Cardiac muscle cell (in vitro differentiated cells and primary cell): ENCODE measurements around the gene GSC2. TPM values are rescaled to one million over a fixed set of nuclear protein-coding genes. Genes with fewer than 3 reads are reported as not detected.
"Not testable (repeated sequence)": the region's sequence is repeated elsewhere in the genome, so short reads cannot be mapped to it uniquely, and the experiment has no call there.

ENCODE experiments used
- DNase-seq, 2 donors: peaks; one replicate each; pipeline versions ENCODE4 v3.0.0 to v3.0.0-alpha.2; 2010 to 2017; ENCODE audit warnings: low read depth in 1 of 2, low spot score in 1 of 2
- H3K27ac ChIP-seq: fragments of 200-600 bp; sonication (generic); 2 replicates; pipeline ENCODE4 v1.5.1; 2016
- H3K27me3 ChIP-seq: fragments of 200-600 bp; sonication (generic); 2 replicates; pipeline ENCODE4 v1.6.0; 2016; ENCODE audit warnings: control low read depth
- H3K36me3 ChIP-seq: fragments of 200-600 bp; sonication (generic); 2 replicates; pipeline ENCODE4 v1.5.1; 2016; ENCODE audit warnings: control low read depth
- H3K4me1 ChIP-seq: fragments of 200-600 bp; sonication (generic); 2 replicates; pipeline ENCODE4 v1.8.1; 2017; ENCODE audit warnings: low read depth, mild to moderate bottlenecking, mixed run types
- H3K4me3 ChIP-seq: fragments of 200-600 bp; sonication (generic); 2 replicates; pipeline ENCODE4 v1.5.1; 2016; ENCODE audit warnings: mild to moderate bottlenecking
- H3K9me3 ChIP-seq: fragments of 200-600 bp; sonication (generic); 2 replicates; pipeline ENCODE4 v1.5.1; 2017; ENCODE audit warnings: low read depth, mild to moderate bottlenecking, control low read depth
- CTCF ChIP-seq: IDR thresholded peaks from 2 replicates; pipeline ENCODE4 v1.5.1; 2012; ENCODE audit warnings: low read depth, mild to moderate bottlenecking, low read length
- polyA plus RNA-seq: library from polyadenylated mRNA; unstranded; fragments of >200 nt; fragmentation: Nextera tagmentation; extraction: Ambion mirVana; gene quantifications from 2 replicates; pipeline ENCODE4 v1.2.1, GENCODE V29; 2016
- total RNA-seq: library from RNA; depleted of rRNA; stranded (reverse); fragments of >200 nt; gene quantifications from 2 replicates; pipeline ENCODE4 v1.2.3, GENCODE V29; 2016

GSC2 gene
- total and polyA plus RNA-seq, 2 experiments from 2014 or later, result not detected

DNA sequence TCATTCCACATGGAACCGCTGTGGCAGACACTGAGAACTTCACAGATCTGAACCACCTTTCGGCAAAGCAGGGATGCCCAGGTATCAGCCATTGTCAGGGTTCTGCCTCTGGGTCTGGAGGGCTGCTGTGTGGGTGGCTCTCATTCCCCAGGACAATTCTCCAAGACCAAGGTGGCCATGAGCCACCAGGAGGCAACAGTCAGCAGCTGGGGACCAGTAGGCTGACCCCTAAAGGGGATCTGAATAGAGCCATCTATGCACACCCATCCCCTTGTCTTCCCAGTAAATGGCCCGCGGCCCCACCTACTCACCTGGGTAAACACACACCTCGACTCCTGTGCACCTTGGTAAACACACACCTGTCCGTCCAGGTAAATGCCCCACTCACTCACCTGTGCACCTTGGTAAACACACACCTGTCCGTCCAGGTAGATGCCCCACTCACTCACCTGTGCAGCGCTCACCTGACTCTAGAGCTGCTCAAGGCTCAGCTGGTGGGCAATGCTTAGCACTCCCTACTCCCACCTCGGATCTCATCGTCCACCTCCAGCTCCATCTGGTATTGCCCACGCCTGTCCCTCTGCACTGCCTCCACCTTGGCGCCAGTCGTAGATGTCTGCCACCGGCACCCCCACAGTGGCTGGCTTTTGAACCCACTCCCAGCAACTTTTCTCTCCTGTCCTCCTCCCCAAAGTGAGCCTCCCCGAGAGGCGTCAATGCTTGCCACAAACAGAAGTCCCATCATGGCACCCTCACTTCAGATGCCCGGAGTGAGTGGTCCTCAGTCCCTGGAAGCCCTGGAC, 18.2 kb upstream of the GSC2 start:
- no peak for TF ChIP-seq CTCF
- Histone ChIP-seq H3K36me3 (no peaks in the 10 kb centered on the region), H3K27ac (no peak overlapping the region), H3K9me3 (no peaks in the 10 kb centered on the region), H3K4me1 (peaks cover 13% of the 10 kb centered on the region), H3K4me3 (no peak overlapping the region), H3K27me3 (peaks cover 43% of the 10 kb centered on the region)
- DNase-seq, result no peak

DNA sequence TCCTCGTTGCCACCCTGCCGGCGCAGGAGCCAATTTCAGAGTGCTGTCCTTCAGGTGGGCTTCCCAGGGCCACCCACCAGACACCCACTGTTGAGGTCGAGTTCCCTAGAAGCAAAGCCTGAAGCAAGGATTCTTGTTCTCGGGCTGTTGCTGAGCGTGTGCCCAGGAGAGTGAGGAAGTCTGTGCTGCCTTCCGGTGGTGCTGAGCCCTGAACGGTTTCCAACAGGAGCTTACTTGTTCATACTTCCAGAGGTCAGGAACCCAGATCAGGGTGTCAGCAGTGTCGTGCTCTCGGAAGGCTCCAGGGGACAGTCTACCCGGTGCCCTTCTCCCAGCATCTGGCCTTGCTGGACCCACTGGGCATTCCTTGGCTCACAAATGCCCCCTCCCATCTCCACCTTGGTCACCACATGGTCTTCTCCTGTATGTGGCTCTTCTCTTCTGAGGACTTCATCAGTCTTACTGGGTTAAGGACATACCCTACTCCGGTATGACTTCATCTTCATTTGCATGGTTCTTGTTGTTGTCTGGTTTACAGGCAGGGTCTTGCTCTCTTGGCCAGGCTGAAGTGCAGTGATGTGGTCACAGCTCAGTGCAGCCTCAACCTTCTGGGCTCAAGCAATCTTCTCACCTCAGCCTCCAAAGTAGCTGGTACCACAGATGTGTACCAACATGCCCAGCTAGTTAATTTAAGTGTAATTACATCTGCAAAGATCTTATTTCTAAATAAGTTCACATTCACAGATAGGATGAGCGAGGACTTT, 17.2 kb upstream of the GSC2 start:
- Histone ChIP-seq H3K4me1 (peaks cover 6% of the 10 kb centered on the region), H3K9me3 (no peaks in the 10 kb centered on the region), H3K27ac (no peak overlapping the region), H3K27me3 (peaks cover 48% of the 10 kb centered on the region), H3K4me3 (no peak overlapping the region), H3K36me3 (no peaks in the 10 kb centered on the region)
- DNase-seq, result no peak
- TF ChIP-seq CTCF, result no peak

DNA sequence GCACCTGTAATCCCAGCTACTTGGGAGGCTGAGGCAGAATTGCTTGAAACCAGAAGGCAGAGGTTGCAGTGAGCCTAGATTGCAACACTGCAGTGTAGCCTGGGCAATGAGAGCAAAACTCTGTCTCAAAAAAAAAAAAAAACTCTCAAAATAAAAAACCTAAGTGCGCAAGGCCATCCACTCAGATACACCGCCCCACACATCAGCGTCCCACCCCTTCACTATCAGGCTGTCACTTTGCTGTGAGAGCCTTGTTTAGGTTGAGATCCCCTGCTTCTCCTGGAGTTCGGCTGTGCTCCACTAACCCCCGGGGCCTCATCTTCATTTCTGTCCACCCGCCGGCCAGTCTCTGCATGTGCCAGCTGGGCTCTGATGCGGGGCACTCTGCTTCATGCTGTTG, 16.3 kb upstream of the GSC2 start:
- peaks cover 5% of the 10 kb centered on the region for H3K4me1 ChIP-seq
- no peaks in the 10 kb centered on the region for H3K36me3 ChIP-seq
- H3K9me3 ChIP-seq, result no peaks in the 10 kb centered on the region
- no peak overlapping the region for H3K27ac ChIP-seq
- no peak for TF ChIP-seq CTCF
- H3K27me3 ChIP-seq, result peaks cover 55% of the 10 kb centered on the region
- no peak for DNase-seq
- H3K4me3 ChIP-seq, result no peak overlapping the region

DNA sequence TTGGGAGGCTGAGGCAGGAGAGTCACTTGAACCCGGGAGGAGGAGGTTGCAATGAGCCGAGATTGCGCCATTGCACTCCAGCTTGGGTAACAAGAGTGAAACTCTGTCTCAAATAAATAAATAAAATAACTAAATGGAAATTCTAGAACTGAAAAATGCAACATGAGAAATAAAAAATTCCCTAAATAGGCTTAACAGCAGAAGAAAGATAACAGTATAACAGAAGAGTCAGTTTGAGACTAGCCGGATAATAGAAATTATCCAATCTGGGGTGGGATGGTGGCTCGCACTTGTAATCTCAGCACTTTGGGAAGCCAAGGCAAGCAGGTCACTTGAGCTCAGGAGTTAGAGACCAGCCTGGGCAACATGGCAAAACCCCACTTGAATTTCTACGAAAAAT, 14.3 kb upstream of the GSC2 start:
- H3K4me3 ChIP-seq, result no peak overlapping the region
- DNase-seq, result no peak
- H3K27ac ChIP-seq, result no peak overlapping the region
- TF ChIP-seq CTCF, result no peak
- H3K4me1 ChIP-seq, result no peaks in the 10 kb centered on the region
- no peaks in the 10 kb centered on the region for H3K9me3 ChIP-seq
- no peaks in the 10 kb centered on the region for H3K36me3 ChIP-seq
- peaks cover 54% of the 10 kb centered on the region for H3K27me3 ChIP-seq

DNA sequence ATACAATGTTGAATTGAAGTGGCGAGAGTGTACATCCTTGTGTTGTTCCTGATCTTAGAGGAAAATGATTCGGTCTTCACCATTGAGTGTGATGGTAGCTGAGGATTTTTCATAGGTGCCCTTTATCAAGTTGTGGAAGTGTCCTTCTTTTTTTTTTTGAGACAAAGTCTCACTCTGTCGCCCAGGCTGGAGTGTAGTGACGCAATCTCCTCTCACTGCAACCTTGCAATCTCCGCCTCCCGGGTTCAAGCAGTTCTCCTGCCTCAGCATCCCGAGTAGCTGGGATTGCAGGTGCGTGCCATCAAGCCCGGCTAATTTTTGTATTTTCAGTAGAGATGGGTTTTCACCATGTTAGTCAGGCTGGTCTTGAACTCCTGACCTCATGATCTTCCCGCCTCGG, 8.6 kb upstream of the GSC2 start:
- not testable (repeated sequence) for H3K36me3 ChIP-seq, H3K9me3 ChIP-seq, H3K27ac ChIP-seq, H3K4me3 ChIP-seq, DNase-seq, H3K4me1 ChIP-seq
- peaks cover 49% of the 10 kb centered on the region for H3K27me3 ChIP-seq

- peaks cover 63% of the 10 kb centered on the region for H3K27me3 ChIP-seq
- DNase-seq, H3K4me1 ChIP-seq, H3K36me3 ChIP-seq, H3K4me3 ChIP-seq, H3K9me3 ChIP-seq, H3K27ac ChIP-seq: not testable (repeated sequence)
These were observed 6.0 kb upstream of the GSC2 start for GRCh38 chr22:19156109-19156508.
